GM18507 (cell line): ENCODE measurements around the gene METTL17.
"Not testable (repeated sequence)": the region's sequence is repeated elsewhere in the genome, so short reads cannot be mapped to it uniquely, and the experiment has no call there.

ENCODE experiments used
- DNase-seq: peaks from one replicate; pipeline ENCODE4 v3.0.0; 2011; ENCODE audit warnings: low read depth; ENCODE audit not compliant: insufficient read length; ENCODE audit errors: extremely low spot score
- FAIRE-seq: peaks from 2 replicates; lab custom pipeline; 2011; peaks lifted over from hg19 to GRCh38; lab: Jason Lieb, UNC

METTL17 gene

GRCh38 chr14:20988717-20989470, 886 bp upstream of the METTL17 start:
- DNase-seq (no peak), FAIRE-seq (no peak)

DNA sequence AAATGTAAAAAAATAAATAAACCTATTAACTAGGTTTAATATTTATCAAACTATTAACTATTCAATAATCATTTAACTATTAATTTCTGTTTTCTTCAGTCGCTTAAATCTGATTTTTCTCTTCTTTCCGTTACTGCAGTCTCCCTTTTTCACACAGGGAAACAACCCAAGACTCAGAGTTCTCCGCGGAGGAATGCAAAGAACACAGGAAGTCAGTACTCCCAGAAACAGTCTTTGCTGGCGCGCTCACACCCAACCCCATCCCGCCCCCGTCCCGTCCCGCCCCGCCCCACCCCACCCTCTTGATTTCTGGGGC, 351 bp upstream of the METTL17 start:
- no peak for FAIRE-seq

GRCh38 chr14:20996521-20996920, 6.7 kb downstream of the METTL17 start:
- DNase-seq (no peak), FAIRE-seq (no peak)

More for the DNA sequence above, 351 bp upstream of the METTL17 start:
- no peak for DNase-seq

- DNase-seq, result no peak
- FAIRE-seq, result no peak
These were observed 7.3 kb downstream of the METTL17 start for GRCh38 chr14:20997115-20997514.

GRCh38 chr14:20997564-20997963, 7.8 kb downstream of the METTL17 start:
- DNase-seq, result no peak
- no peak for FAIRE-seq

DNA sequence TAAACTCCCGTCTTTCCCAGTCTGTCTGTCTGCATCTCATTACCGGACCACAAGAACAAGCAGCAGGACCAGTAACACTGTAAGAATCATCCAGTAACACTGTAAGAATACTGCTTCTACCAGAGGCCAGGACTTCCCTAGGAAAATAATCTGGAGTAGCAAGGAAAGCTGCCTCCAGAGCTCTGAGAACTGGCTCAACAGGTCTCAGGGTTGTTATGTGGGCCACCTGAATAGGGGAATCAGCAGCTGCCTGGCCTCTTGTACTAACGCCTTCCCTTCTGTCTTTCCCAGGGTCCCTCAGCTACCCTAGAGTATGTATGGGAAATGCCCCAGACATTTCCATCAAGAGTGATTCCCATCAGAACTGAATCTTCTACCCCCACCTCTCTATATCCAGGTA, 8.4 kb downstream of the METTL17 start:
- no peak for FAIRE-seq
- no peak for DNase-seq

DNA sequence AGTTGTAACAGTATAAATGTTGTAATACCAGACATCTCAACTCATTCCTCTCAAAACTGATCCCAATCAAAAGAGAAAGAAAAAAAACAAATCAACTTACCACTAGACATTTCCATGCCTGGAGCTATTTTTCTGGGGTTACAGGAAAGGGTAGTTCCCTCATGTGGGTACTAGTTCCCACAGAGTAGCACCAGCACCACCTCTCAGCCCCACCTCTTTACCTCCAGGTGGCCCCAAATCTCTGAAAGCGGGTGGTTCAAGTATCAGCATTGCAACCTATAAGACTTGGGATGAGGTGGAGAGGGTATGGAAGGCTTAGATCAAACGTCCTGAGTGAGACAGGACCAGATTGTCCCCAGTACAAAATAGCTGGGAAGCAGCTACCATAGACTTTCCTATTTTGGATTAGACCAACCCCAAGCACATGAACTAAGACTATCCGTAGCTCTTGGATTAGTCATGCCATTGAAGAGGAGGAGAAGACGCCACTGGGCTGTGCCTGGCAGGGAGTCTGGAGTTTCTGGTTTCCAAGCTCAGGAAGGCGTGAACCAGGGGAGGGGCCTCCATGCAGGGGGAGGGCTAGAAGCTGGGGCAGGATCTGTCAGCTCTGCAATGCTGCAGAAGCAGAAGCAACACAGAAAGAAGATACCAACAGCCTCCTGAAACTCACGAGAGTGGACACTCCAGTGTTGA, 9.0 kb downstream of the METTL17 start, which contains the start of gene SLC39A2:
Gene SLC39A2, plus strand, starts transcription at position 620 of the 693 bp plus-strand sequence. CDS start 154 bp downstream, outside the sequence.
- DNase-seq, result no peak
- no peak for FAIRE-seq

DNA sequence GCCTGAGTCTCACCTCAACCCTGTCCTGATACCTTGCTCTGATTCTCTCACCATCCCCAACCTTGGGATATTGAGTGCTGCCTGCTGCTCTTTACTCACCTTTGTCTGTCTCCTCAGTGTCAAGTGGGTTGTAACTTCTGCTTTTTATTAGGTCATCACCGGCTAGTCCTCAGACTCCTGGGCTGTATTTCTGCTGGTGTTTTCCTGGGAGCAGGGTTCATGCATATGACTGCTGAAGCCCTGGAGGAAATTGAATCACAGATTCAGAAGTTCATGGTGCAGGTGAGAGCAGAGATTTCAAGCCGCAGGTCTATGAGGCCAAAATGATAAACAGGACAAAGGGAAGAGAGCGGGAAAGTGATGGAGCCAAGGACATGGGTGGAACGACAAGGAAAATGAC, 9.8 kb downstream of the METTL17 start:
- FAIRE-seq (no peak), DNase-seq (no peak)

- no peak for DNase-seq
- FAIRE-seq, result no peak
These were observed 11.4 kb downstream of the METTL17 start for GRCh38 chr14:21001218-21001617.

DNA sequence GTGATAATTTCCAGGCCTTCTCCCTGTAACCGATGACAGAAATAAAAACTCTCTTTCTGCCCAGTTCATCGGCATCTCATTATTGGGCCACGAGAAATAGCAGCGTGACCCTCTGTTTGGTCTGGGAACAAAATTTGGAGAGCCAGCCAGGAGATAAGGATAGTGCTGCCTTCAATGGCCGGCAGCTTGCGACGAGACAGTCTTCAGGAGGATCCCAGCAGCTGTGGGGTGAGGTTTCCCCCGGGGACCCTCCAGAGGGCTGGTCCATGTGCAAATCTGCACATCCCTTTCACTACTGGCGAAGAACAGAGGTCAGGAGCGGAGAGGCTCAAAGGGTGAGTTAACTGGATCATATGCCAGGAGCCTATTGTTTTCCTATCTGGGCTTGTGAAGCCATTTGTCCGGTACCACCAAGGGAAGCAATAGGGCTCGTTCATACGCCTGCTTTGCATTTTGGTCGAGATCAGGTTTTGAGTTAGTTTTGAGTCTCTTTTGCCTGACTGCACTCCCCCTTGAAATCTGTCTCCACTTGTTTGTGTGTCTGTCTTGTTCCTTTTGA, 14.1 kb downstream of the METTL17 start:
- FAIRE-seq, result no peak

GRCh38 chr14:21009721-21010120, 19.9 kb downstream of the METTL17 start:
- not testable (repeated sequence) for DNase-seq, FAIRE-seq

More for the DNA sequence above, 14.1 kb downstream of the METTL17 start:
- no peak for DNase-seq

GRCh38 chr14:21011136-21011535, 21.4 kb downstream of the METTL17 start:
- DNase-seq, result no peak
- no peak for FAIRE-seq

DNA sequence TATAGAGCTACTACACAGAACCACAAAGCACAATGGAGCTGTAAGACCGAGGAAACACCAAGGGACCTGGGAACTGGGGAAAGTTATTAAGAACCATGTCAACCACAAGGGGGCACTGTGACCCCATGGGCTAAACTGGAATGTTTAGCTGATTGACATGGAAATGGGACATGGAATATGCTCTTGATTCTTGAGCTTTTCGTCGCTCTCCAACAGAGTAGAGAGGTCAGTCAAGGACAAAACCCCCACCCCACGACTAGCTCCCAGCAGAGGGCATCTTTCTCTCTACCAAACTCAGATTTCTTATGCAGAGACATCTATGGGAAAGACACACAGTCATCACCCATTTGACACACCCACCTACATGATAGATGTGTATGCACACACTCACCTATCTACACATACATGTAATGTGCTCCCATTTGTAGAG, 25.0 kb downstream of the METTL17 start:
- FAIRE-seq, result peak; percentile 86
- no peak for DNase-seq

DNA sequence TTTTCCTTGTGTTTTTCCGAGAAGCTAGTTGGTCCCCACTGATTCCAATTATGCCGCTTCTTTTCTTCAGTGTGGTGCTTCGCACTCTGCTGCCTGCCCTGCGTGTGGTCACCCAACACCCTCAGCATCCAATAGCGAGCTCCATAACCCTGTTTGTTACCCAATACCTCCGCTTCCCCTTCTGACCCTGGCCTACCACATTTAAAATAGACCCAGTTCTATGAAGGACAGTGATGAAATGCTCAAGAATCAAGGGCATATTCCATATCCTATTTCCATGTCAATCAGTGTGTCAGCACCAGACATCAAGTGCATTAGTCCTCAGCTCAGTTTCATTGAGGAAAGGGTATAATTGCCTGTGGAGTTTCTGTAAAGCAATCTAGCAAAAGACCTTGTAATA, 25.5 kb downstream of the METTL17 start:
- FAIRE-seq, result no peak

DNA sequence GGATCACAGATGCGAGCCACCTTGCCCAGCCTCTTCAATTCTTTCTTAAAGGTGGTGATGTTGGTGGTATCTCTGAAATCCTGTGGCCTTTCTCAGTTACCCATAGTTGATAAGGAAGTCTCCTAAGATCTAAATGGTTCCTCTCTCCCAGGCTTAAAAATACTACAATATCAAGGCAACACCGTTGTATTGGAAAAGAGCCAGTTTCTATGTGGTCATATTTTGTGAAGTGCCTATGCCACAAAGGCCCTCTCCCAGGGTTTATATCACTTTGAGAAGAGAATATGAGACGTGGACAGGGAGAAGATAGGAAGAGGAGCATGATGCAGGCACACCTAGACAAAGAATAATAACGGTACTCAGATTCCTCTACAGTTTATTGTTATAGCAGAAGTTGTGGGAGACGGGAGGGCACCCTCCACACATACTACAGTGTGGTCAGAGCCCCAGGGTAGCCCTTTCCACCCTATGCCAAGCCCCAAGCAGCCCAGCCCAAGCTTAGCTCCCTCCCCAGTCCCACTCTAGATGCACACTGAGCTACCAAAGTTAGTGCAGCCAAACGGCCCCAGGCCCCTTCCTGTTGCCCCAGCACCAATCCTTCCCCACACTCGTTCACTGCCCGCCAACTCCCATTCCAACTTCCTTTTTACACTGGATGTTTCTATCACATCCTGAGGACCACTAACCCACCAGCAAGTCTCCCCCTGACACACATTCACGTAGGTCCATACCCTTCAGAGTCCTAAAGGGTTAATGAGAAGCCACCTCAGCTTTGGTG, 26.8 kb downstream of the METTL17 start:
- DNase-seq (no peak), FAIRE-seq (no peak)

More for the DNA sequence above, 25.5 kb downstream of the METTL17 start:
- no peak for DNase-seq

- no peak for FAIRE-seq
These were observed 27.9 kb downstream of the METTL17 start for GRCh38 chr14:21017528-21018245.

DNA sequence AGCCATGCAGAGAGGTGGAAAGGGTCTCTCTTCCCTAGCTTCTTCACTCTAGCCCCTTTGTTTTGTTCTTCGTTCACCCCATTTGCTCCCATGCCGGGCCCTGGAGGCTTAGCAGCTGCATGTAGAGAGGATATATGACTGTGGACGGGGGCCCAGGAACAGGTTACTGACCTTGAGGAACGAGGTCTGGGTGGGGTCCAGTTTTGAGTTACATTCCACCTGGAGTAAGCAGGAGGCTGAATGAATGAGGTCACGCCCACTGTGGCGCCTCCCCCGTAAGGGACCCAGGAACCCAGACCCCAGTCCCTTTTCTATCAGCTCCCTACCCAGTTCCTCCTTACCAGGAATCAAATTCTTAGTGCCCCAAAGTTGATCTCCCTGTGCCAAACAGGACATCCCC, 28.5 kb downstream of the METTL17 start:
- no peak for FAIRE-seq

More at GRCh38 chr14:21017528-21018245, 27.9 kb downstream of the METTL17 start:
- no peak for DNase-seq

GRCh38 chr14:21018781-21019180, 29.0 kb downstream of the METTL17 start:
- DNase-seq (no peak), FAIRE-seq (no peak)

More for the DNA sequence above, 28.5 kb downstream of the METTL17 start:
- no peak for DNase-seq

DNA sequence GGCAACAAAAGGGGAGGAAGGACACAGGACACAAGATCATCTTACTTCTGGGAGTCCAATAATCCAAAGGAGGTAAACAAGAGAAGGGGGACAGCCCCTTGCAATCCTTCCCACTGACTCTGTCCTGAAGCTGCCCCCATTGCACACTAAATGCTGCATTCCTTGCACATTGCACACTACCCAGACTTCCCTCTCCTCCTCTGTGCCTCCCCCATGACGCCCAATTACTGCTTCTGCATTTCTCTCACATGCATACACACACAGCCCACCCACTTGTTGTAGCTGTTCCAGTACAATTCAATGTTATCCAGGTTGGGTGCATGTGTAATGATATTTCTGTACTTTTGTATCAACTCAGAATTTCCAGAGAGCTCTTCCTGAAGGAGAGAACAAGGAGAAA, 29.6 kb downstream of the METTL17 start:
- FAIRE-seq (no peak), DNase-seq (no peak)
